Panc1 (cell line): ENCODE data around the gene UXS1. TPM values are rescaled to one million over a fixed set of nuclear protein-coding genes. Genes with fewer than 3 reads are reported as not detected.

Source experiments
- ATAC-seq: fragments of 200-7000 bp; cut with Tn5 transposase; 2 replicates; pipeline ENCODE4 v1.9.1; 2020; ENCODE audit warnings: mild to moderate bottlenecking, moderate library complexity
- BruUV-seq: library from RNA; stranded (reverse); fragments of 400-500 nt; replicated peaks from 2 replicates; lab custom pipeline; 2021; lab: Mats Ljungman, UMichigan
- CTCF ChIA-PET: fragments of 300-600 bp; sonication (Branson Sonifier 250); formaldehyde crosslinking; loops from one replicate; lab custom pipeline; 2022; ENCODE audit warnings: antibody characterized with exemption; lab: Charles Lee
- POLR2A ChIA-PET: fragments of 300-600 bp; sonication (Branson Sonifier 250); formaldehyde crosslinking; loops from one replicate; lab custom pipeline; 2022; ENCODE audit warnings: antibody characterized with exemption; lab: Charles Lee
- DNase-seq: peaks from one replicate; pipeline ENCODE4 v3.0.0-alpha.2; 2010; ENCODE audit warnings: low read depth, low spot score
- H3K27ac ChIP-seq: 2 replicates; pipeline ENCODE4 v1.5.1; 2011; ENCODE audit warnings: mild to moderate bottlenecking, low read length, inconsistent platforms
- H3K27me3 ChIP-seq: fragments of 200-500 bp; sonication (Bioruptor generic); 2 replicates; pipeline ENCODE4 v1.6.0; 2014; ENCODE audit warnings: low read length, inconsistent platforms; ENCODE audit not compliant: control insufficient read depth, insufficient read depth
- H3K36me3 ChIP-seq: fragments of 200-500 bp; sonication (Bioruptor generic); 2 replicates; pipeline ENCODE4 v1.5.1; 2014; ENCODE audit warnings: inconsistent platforms, mild to moderate bottlenecking, low read length, moderate library complexity; ENCODE audit not compliant: control insufficient read depth, insufficient read depth
- H3K4me1 ChIP-seq: 2 replicates; pipeline ENCODE4 v1.5.1; 2011; ENCODE audit warnings: inconsistent platforms, mild to moderate bottlenecking, low read length, moderate library complexity; ENCODE audit not compliant: control insufficient read depth, insufficient read depth
- H3K4me3 ChIP-seq, 2 experiments: 2 replicates each; pipeline ENCODE4 v1.5.1; 2011 to 2012; ENCODE audit warnings: low read depth in 2 of 2, low read length in 2 of 2, mild to moderate bottlenecking in 2 of 2, inconsistent platforms in 1 of 2, moderate library complexity in 1 of 2
- H3K9me3 ChIP-seq: fragments of 200-500 bp; sonication (Bioruptor generic); 2 replicates; pipeline ENCODE4 v1.5.1; 2014; ENCODE audit warnings: low read depth, mild to moderate bottlenecking, inconsistent platforms, low read length, moderate library complexity; ENCODE audit not compliant: control insufficient read depth, insufficient read depth
- CTCF ChIP-seq: fragments of 450-650 bp; IDR thresholded peaks from 2 replicates; pipeline ENCODE4 v1.5.1; 2017; ENCODE audit warnings: mild to moderate bottlenecking
- POLR2AphosphoS5 ChIP-seq: IDR thresholded peaks from 2 replicates; pipeline ENCODE4 v1.6.1; 2012; ENCODE audit warnings: mild to moderate bottlenecking, low read depth, low read length, moderate library complexity
- REST ChIP-seq, 2 experiments: IDR thresholded peaks; 2 replicates each; pipeline ENCODE4 v1.6.1; 2011 to 2012; ENCODE audit warnings: low read depth in 2 of 2, control low read depth in 1 of 2, low read length in 1 of 2, mild to moderate bottlenecking in 1 of 2, moderate library complexity in 1 of 2; ENCODE audit not compliant: insufficient read depth in 1 of 2
- SIN3A ChIP-seq: IDR thresholded peaks from 2 replicates; pipeline ENCODE4 v1.6.1; 2012; ENCODE audit warnings: low read depth, mild to moderate bottlenecking, low read length, moderate library complexity, borderline replicate concordance; ENCODE audit not compliant: insufficient read depth
- TCF7L2 ChIP-seq: IDR thresholded peaks from 2 replicates; pipeline ENCODE4 v1.6.1; 2011; ENCODE audit warnings: mild to moderate bottlenecking, low read depth, low read length, inconsistent platforms
- in situ Hi-C: cut with HindIII; loops from 2 replicates; pipeline ENCODE4 v1.10.0; 2016; ENCODE audit warnings: low sequenced_read_pairs, low pct_unique_long_range_greater_than_20kb
- intact Hi-C: fragments of 100-400 bp; cut with micrococcal nuclease; formaldehyde crosslinking; loops from one replicate; pipeline ENCODE4 v1.10.0; 2022; ENCODE audit not compliant: unreplicated experiment
- total RNA-seq: library from RNA; stranded (reverse); gene quantifications from one replicate; pipeline ENCODE4 v1.2.1, GENCODE V29; 2021; ENCODE audit not compliant: unreplicated experiment

Gene UXS1
- total RNA-seq, 1 experiment from 2014 or later = 72.0 TPM

- Histone ChIP-seq H3K4me1 (no peaks in the 10 kb centered on the region), H3K36me3 (no peaks in the 10 kb centered on the region), H3K4me3 (no peak overlapping the region), H3K27me3 (no peaks in the 10 kb centered on the region; the same call in none of the 2 replicates), H3K9me3 (no peaks in the 10 kb centered on the region), H3K27ac (no peak overlapping the region)
- no peak for ATAC-seq
- intact Hi-C loops = no loop called here
- no peak for TF ChIP-seq POLR2AphosphoS5
- no peak for TF ChIP-seq REST (IDR thresholded peaks at IDR 0.05; ENCODE audit: insufficient read depth in 1 of 2, low read depth in 2 of 2, low read length in 1 of 2)
- no peak for DNase-seq
- in situ Hi-C loops = no loop called here
- ChIA-PET POLR2A (no interaction called here), CTCF (no interaction called here)
- BruUV-seq = no TSS peak
Observed at GRCh38 chr2:106073678-106074406, 120.3 kb downstream of the UXS1 start.

- H3K9me3 ChIP-seq = no peaks in the 10 kb centered on the region
- POLR2A ChIA-PET = no interaction called here
- BruUV-seq = no TSS peak
- no peak overlapping the region for H3K4me3 ChIP-seq
- no peaks in the 10 kb centered on the region; the same call in none of the 2 replicates for H3K27me3 ChIP-seq
- intact Hi-C loops (no loop called here), in situ Hi-C loops (no loop called here)
- CTCF ChIA-PET = no interaction called here
- DNase-seq (no peak), ATAC-seq (no peak)
- H3K27ac ChIP-seq = no peak overlapping the region
- H3K4me1 ChIP-seq = no peaks in the 10 kb centered on the region
- no peaks in the 10 kb centered on the region for H3K36me3 ChIP-seq
- TF ChIP-seq SIN3A = no peak
- TF ChIP-seq TCF7L2 = no peak
- TF ChIP-seq CTCF = no peak
- no peak for TF ChIP-seq REST (IDR thresholded peaks at IDR 0.05; ENCODE audit: insufficient read depth in 1 of 2, low read depth in 2 of 2, low read length in 1 of 2)
- no peak for TF ChIP-seq POLR2AphosphoS5
Observed at GRCh38 chr2:106070181-106070580, 123.9 kb downstream of the UXS1 start.
